OCI-LY1 (cell line): ENCODE measurements around the gene VPS35L.

Experiments used
- H2AFZ ChIP-seq: fragments of 200-600 bp; sonication (generic), shearing (Covaris generic); 2 replicates; pipeline ENCODE4 v1.6.0; 2014; ENCODE audit warnings: antibody characterized with exemption, mild to moderate bottlenecking, low read length
- H3F3A ChIP-seq: fragments of 200-600 bp; sonication (generic), shearing (Covaris generic); 2 replicates; pipeline ENCODE4 v1.6.0; 2014; ENCODE audit warnings: mild to moderate bottlenecking, antibody characterized with exemption, low read length, moderate library complexity; ENCODE audit not compliant: insufficient read depth
- H3K27ac ChIP-seq: fragments of 200-600 bp; sonication (generic); 2 replicates; pipeline ENCODE4 v1.5.1; 2014; ENCODE audit warnings: low read length, mixed run types, mild to moderate bottlenecking, low read depth; ENCODE audit not compliant: poor library complexity, severe bottlenecking
- H3K27me3 ChIP-seq: fragments of 200-600 bp; sonication (generic); 2 replicates; pipeline ENCODE4 v1.6.0; 2014; ENCODE audit warnings: antibody characterized with exemption, mild to moderate bottlenecking, low read length, moderate library complexity; ENCODE audit not compliant: insufficient read depth
- H3K36me3 ChIP-seq: fragments of 200-600 bp; sonication (generic); 2 replicates; pipeline ENCODE4 v1.6.1; 2014; ENCODE audit warnings: mild to moderate bottlenecking, antibody characterized with exemption, low read length, moderate library complexity, mixed read lengths; ENCODE audit not compliant: insufficient read depth
- H3K4me1 ChIP-seq: fragments of 200-600 bp; sonication (generic); 2 replicates; pipeline ENCODE4 v1.5.1; 2014; ENCODE audit warnings: mild to moderate bottlenecking, low read length, moderate library complexity; ENCODE audit not compliant: insufficient read depth, severe bottlenecking
- H3K4me2 ChIP-seq: fragments of 200-600 bp; sonication (generic), shearing (Covaris generic); 2 replicates; pipeline ENCODE4 v1.6.1; 2014; ENCODE audit warnings: low read length
- H3K4me3 ChIP-seq: fragments of 200-600 bp; sonication (generic); 2 replicates; pipeline ENCODE4 v1.5.1; 2014; ENCODE audit warnings: low read length, low read depth, mild to moderate bottlenecking, mixed read lengths; ENCODE audit not compliant: poor library complexity, severe bottlenecking
- H3K79me2 ChIP-seq: fragments of 200-600 bp; shearing (Covaris generic); 2 replicates; pipeline ENCODE4 v1.6.1; 2016; ENCODE audit warnings: mixed run types, low read length, mixed read lengths; ENCODE audit not compliant: insufficient read depth
- H3K9ac ChIP-seq: fragments of 200-600 bp; sonication (generic), shearing (Covaris generic); 2 replicates; pipeline ENCODE4 v1.6.1; 2014; ENCODE audit warnings: mild to moderate bottlenecking, low read length, mixed read lengths
- H3K9me2 ChIP-seq: fragments of 200-600 bp; sonication (generic), shearing (Covaris generic); 2 replicates; pipeline ENCODE4 v1.6.1; 2014; ENCODE audit warnings: low read depth, mild to moderate bottlenecking, low read length, mixed read lengths
- H3K9me3 ChIP-seq: fragments of 200-600 bp; shearing (Covaris generic); 2 replicates; pipeline ENCODE4 v1.6.1; 2014; ENCODE audit warnings: low read length, mixed read lengths
- H4K20me1 ChIP-seq: fragments of 200-600 bp; sonication (generic), shearing (Covaris generic); 2 replicates; pipeline ENCODE4 v1.6.0; 2016; ENCODE audit warnings: mild to moderate bottlenecking, low read length; ENCODE audit not compliant: insufficient read depth
- EZH2 ChIP-seq: fragments of 200-600 bp; sonication (generic), shearing (Covaris generic); IDR thresholded peaks from 2 replicates; pipeline ENCODE4 v1.8.0; 2017; ENCODE audit warnings: borderline replicate concordance, mixed run types, mild to moderate bottlenecking, antibody characterized with exemption, low read length, moderate library complexity, mixed read lengths
- TF ChIP-seq, protein P1 (sequence below): fragments of 200-600 bp; sonication (generic), shearing (Covaris generic); IDR thresholded peaks from 2 replicates; pipeline ENCODE4 v1.5.1; 2017; ENCODE audit warnings: mild to moderate bottlenecking, antibody characterized with exemption, low read length, moderate library complexity, mixed read lengths

The VPS35L gene

DNA sequence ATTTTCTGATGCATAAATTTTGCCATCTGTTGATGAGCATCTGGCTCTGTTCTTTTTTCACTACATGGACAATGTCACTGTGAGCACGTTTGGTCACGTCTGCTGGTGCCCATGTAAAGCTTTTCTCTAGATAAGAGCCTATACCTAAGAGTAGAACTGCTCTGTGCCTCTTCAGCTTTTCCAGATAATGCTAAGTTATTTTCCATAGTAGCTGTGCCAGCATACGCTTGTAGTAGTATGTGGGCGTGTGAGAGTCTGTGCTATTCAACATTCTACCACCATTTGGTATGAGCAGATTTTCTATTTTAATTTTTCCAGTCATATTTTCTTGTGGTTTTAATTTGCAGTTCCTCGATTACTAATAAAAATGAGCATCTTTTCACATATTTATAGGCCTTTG is 33.2 kb downstream of the VPS35L start:
- Histone ChIP-seq H3K27ac (no peak overlapping the region), H3K9ac (no peak overlapping the region), H3K9me3 (no peaks in the 10 kb centered on the region), H3K4me1 (no peaks in the 10 kb centered on the region), H3F3A (no peaks in the 10 kb centered on the region), H3K9me2 (no peaks in the 10 kb centered on the region), H3K36me3 (peaks cover 21% of the 10 kb centered on the region), H4K20me1 (no peaks in the 10 kb centered on the region), H3K27me3 (no peaks in the 10 kb centered on the region), H2AFZ (no peak overlapping the region), H3K4me2 (no peak overlapping the region), H3K4me3 (no peak overlapping the region), H3K79me2 (no peaks in the 10 kb centered on the region)
- TF ChIP-seq, protein P1, sequence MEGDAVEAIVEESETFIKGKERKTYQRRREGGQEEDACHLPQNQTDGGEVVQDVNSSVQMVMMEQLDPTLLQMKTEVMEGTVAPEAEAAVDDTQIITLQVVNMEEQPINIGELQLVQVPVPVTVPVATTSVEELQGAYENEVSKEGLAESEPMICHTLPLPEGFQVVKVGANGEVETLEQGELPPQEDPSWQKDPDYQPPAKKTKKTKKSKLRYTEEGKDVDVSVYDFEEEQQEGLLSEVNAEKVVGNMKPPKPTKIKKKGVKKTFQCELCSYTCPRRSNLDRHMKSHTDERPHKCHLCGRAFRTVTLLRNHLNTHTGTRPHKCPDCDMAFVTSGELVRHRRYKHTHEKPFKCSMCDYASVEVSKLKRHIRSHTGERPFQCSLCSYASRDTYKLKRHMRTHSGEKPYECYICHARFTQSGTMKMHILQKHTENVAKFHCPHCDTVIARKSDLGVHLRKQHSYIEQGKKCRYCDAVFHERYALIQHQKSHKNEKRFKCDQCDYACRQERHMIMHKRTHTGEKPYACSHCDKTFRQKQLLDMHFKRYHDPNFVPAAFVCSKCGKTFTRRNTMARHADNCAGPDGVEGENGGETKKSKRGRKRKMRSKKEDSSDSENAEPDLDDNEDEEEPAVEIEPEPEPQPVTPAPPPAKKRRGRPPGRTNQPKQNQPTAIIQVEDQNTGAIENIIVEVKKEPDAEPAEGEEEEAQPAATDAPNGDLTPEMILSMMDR = no peak
- TF ChIP-seq EZH2 = no peak

DNA sequence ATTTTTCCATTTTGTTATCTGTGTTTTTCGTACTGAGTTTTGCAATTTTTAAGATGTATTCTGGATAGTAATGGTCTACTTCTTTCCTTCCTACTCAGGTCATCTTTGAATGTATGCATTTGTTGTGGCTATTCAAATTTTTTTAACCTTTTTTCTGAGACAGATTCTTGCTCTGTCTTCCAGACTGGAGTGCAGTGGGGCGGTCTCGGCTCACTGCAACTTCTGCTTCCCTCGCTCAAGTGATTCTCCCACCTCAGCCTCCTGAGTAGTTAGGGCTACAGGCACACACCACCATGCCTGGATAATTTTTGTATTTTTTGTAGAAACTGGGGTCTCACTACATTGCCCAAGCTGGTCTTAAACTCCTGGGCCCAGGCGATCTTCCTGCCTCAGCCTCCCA is 33.6 kb downstream of the VPS35L start:
- H3F3A ChIP-seq = no peaks in the 10 kb centered on the region
- no peak overlapping the region for H3K4me3 ChIP-seq
- H3K36me3 ChIP-seq = peaks cover 17% of the 10 kb centered on the region; the same call in 1 of the 2 replicates
- H4K20me1 ChIP-seq = no peaks in the 10 kb centered on the region
- H3K27ac ChIP-seq = no peak overlapping the region
- H3K4me1 ChIP-seq = no peaks in the 10 kb centered on the region
- H3K9ac ChIP-seq = no peak overlapping the region
- H3K9me3 ChIP-seq = no peaks in the 10 kb centered on the region
- H3K4me2 ChIP-seq = no peak overlapping the region
- no peaks in the 10 kb centered on the region for H3K27me3 ChIP-seq
- TF ChIP-seq EZH2 = no peak
- TF ChIP-seq, protein P1 = no peak
- no peaks in the 10 kb centered on the region for H3K9me2 ChIP-seq
- no peaks in the 10 kb centered on the region for H3K79me2 ChIP-seq
- H2AFZ ChIP-seq = no peak overlapping the region

GRCh38 chr16:19589771-19590302 is 34.3 kb downstream of the VPS35L start:
- no peak overlapping the region for H2AFZ ChIP-seq
- H3K9me3 ChIP-seq = no peaks in the 10 kb centered on the region
- H3K4me3 ChIP-seq = no peak overlapping the region
- H3F3A ChIP-seq = no peaks in the 10 kb centered on the region
- no peaks in the 10 kb centered on the region for H3K79me2 ChIP-seq
- H4K20me1 ChIP-seq = no peaks in the 10 kb centered on the region
- H3K27me3 ChIP-seq = no peaks in the 10 kb centered on the region
- H3K4me2 ChIP-seq = no peak overlapping the region
- H3K9me2 ChIP-seq = no peaks in the 10 kb centered on the region
- no peak overlapping the region for H3K9ac ChIP-seq
- no peaks in the 10 kb centered on the region for H3K4me1 ChIP-seq
- TF ChIP-seq EZH2 = no peak
- TF ChIP-seq, protein P1 = no peak
- peaks cover 12% of the 10 kb centered on the region; the same call in 1 of the 2 replicates for H3K36me3 ChIP-seq
- H3K27ac ChIP-seq = no peak overlapping the region
